ENCODE data around the gene STX18.
A peak's percentile ranks its signal among the peaks of the same experiment; 100 is the strongest.
"Not testable (repeated sequence)": the region's sequence is repeated elsewhere in the genome, so short reads cannot be mapped to it uniquely, and the experiment has no call there.

The STX18 gene

DNA sequence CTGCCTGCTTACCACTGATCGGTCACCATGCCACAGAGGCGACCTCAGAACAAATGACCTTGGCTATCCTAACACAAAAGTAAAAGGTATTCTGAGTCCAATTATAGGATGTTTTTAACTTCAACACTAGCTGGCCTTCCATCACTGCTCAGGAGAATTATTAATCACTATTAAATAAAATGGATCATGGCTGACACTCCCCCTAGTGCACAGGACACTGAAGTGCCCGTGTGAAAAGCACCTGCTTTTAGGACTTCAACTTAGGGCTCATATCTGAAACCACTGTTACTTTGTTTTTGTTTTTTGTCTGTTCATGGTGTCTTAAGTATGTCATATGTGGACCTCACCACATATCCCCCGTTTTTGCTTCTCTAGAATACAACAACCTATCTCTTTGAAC lies 33.9 kb downstream of the STX18 start:
- DNase-seq (ENCODE audit: low spot score) = no peak

DNA sequence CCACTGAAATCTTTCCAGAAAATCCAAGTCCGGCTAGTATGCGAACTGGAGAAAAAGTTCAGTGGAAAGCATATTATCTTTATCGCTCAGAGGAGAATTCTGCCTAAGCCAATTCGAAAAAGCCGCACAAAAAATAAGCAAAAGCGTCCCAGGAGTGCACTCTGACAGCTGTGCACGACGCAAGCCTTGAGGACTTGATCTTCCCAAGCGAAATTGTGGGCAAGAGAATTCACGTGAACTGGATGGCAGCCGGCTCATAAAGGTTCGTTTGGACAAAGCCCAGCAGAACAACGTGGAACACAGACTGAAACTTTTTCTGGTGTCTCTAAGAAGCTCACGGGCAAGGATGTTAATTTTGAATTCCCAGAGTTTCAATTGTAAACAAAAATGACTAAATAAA lies 34.4 kb downstream of the STX18 start:
- DNase-seq (ENCODE audit: low spot score) = no peak

DNA sequence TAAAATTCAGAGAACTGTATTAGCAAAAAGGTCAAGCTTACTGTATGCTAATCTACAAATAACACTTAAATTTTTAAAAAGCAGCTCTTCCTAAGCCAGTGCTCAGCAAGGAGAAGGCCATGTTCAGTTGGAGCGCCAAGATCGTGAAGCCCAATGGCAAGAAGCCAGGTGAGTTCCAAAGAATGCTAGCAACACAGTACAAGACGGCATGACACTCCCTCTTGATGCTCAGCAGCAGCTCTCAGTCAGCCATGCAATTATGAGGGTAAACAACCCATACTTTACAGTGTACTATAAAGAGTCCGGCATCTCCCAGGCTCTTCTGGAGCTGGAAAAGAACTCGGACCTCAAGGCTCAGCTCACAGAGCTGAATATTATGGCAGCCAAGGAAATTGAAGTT lies 34.9 kb downstream of the STX18 start:
- DNase-seq (ENCODE audit: low spot score) = no peak

GRCh38 chr4:4505211-4505610 lies 36.6 kb downstream of the STX18 start:
- not testable (repeated sequence) for DNase-seq (ENCODE audit: low spot score)

GRCh38 chr4:4504783-4505182 lies 37.1 kb downstream of the STX18 start:
- DNase-seq (ENCODE audit: low spot score) = no peak

DNA sequence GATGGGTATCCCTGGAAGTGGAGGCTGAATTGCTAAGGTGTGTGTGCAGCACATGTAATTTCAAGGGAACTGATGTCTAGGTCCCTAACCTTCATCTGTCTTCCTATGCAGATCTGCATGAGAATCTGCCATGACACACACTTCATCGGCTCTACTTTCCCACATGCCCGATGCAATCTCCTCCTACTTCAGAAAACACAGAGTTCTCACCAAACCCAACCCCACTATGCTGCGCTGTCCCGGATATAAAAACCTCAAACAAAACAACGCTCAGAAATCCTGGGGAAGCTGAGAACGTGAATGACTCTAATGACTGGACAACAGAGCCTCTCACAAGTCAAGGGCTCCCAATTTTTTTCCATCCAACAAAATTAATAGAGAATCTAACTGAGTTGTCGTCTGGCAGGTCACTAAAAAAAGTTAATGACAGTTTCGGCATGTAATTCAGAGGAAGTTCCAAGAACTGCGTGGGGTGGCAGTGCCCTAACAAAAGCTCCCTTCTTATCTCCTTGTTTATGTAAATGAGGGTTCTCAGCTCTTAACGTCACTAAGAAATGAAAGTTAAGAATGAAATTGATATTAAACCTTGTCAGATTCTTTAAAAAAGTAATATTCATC lies 39.0 kb downstream of the STX18 start:
- no peak for DNase-seq (ENCODE audit: low spot score)

- DNase-seq (ENCODE audit: low spot score) = no peak
Measured at GRCh38 chr4:4501679-4502078, 40.2 kb downstream of the STX18 start.

DNA sequence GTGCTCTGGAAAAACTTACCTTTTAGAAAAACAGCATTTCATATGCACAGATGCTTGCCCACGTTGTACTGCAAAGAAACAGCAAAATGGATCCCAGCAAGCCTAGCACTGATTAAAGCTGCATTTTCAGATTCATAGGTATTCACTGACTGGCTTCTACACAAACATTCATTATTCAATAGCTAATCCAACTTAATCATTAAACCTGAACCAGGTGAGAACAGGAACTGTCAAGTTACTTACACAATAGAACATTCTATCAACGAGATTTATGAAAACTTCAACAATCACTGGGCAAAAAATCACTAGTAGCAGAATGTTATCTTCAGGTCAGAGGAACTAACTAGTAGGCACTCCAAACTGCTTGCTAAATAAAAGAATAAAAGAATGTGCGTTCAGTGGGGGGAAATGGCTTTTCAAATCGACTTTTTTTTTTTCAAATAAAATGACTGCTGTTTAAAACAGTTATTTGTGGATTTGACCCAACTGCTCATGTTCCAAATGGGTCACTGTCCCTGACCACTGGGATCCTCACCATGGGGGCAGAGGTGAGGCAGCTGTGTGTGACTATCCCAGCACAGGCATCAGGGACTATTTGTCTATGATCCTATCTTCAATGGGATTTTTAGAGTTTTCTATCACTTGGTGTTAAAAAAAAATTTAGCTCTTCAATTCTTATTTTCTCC lies 42.3 kb downstream of the STX18 start:
- DNase-seq (ENCODE audit: low spot score) = no peak

GRCh38 chr4:4496592-4497372 lies 45.1 kb downstream of the STX18 start:
- DNase-seq (ENCODE audit: low spot score) = no peak

GRCh38 chr4:4494882-4495281 lies 47.0 kb downstream of the STX18 start:
- DNase-seq (ENCODE audit: low spot score) = no peak

GRCh38 chr4:4492161-4492847 lies 49.5 kb downstream of the STX18 start:
- DNase-seq (ENCODE audit: low spot score) = no peak

DNA sequence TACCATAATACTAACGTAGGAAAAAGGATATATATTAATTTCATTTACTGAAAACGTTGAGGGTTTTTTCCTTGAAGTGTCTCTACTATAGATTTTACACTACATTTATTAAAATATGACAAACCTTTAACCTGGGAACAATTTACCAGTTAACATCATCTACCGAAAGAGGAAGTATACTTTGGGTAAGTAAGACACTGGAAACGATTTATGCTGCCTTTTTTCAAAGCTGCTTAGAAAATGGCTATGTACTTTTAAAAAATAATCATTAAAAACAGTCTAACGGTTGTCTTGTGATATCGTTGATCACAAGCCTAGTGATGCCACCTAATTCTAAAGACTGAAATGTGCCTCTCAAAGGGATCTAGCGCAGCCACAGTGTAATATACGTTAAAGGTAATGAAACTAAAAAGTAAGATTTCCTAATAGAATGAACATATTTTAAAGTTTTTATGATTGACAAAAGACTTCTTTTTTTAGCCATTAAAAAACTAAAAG lies 50.4 kb downstream of the STX18 start:
- no peak for DNase-seq (ENCODE audit: low spot score)

DNA sequence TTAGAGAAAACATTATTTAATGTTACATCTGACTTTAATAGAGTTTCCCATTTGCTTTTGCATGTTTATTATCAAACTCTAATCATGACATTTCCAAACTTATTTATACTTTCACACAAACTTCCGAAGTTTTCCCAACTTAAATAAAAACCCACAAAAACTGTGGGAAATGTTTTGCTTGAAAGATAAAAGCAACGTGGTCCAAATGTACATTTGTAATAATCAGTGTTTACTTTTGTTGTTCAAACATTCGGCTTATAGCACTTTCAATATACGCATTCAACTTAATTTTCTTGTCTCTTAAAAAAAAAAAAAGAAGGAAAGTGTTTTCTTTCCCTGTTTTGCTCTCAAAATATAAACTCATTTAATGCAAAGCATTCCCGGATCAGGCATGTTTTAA lies 51.0 kb downstream of the STX18 start:
- no peak for DNase-seq (ENCODE audit: low spot score)

- DNase-seq (ENCODE audit: low spot score) = no peak
Measured at GRCh38 chr4:4490041-4490440, 51.8 kb downstream of the STX18 start.

GRCh38 chr4:4488405-4489404 lies 53.1 kb downstream of the STX18 start:
- DNase-seq (ENCODE audit: low spot score) = peak; percentile 80

DNA sequence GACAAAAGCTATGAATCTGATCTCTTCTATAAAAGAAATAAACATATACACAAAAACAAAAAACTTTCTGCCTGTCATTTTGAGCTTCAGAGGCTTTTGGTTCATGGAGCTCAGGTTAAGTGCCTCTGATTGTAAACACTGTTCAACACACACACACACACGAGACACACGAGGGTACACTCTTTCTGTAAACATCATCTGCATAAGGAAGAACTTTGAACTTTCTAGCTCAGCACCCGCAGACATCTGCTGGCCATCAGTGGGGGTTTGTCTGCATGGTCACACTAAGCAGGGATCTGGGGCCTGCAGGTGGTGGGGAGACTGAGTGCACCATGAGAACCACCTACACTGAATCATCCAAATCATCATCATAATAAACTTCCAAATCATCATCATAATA lies 54.9 kb downstream of the STX18 start:
- DNase-seq (ENCODE audit: low spot score) = no peak

DNA sequence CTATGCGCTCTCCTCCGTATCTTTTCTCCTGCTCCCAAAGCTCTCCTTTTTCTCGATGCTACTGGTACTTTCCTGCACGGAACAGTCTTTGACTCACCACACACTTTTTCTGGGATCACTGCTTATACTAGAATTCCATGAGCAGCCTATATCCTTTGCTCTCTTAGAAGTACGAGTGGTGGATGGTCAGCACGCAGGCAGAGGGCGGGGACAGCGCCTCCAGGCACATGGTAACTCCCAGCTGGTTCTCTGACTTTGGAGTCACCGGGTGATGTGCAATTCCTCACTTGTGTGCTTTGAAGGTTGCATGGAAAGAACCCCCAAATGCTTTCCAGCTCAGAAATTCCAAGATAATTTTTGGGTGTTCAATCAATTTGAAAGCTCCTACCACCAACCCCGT lies 56.0 kb downstream of the STX18 start:
- no peak for DNase-seq (ENCODE audit: low spot score)

DNA sequence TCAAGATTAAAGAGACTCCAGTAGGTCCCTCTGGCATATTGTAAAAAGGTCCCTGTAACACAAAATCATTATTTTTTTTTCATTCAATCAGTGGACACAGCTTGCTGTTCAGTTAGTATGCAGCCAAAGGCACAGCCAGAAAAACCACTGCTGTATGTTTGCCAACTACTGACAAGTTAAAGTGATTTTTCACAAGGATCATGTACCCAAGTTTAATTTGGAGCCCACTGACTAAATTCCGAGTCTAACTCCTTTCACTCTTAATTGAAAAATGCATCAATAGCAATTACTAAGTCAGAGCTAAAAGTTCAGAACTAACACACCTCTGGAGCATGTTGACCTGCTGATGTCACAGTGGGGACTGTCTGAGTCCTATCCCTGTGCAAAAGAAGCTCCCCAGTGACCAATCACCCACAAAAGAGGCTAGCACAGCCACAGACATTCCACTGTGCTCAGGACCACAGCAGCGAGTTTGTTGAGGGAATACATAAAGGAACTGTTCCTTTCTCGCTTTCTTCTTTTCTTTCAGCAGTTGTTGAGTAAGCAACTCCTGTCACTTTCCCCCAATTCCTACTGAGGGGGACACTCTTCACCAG lies 60.4 kb downstream of the STX18 start:
- DNase-seq (ENCODE audit: low spot score) = no peak

GRCh38 chr4:4480685-4481398 lies 61.0 kb downstream of the STX18 start:
- DNase-seq (ENCODE audit: low spot score) = no peak

DNA sequence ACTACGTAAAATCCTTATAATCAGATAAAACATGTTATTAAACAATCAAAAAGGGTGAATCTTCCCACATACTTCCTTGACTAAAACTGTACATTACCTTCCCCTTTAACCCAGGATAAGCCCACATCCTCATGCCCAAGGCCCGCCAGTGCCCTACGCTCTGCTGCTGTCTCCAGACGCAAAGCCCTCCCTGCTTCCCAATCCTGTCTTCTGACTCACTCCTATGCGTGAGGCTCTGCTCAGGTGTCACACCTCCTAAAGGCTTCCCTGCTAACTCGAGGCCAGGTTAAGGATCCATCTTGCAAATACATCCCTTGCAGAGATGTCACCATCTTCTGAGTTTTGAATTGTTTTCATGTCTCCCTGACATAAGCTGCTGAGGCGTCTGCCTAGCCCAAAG lies 61.6 kb downstream of the STX18 start:
- no peak for DNase-seq (ENCODE audit: low spot score)

Data from RKO (cell line).